MCF 10A (cell line): ENCODE measurements around the gene SMIM11. TPM values are rescaled to one million over a fixed set of nuclear protein-coding genes. Genes with fewer than 3 reads are reported as not detected.

ENCODE experiments used
- BruUV-seq: library from RNA; stranded (reverse); fragments of 400-500 nt; replicated peaks from 2 replicates; lab custom pipeline; 2021; lab: Mats Ljungman, UMichigan
- CTCF ChIA-PET: fragments of 300-600 bp; sonication (Branson Sonifier 250); formaldehyde crosslinking; extraction: SDS; loops from one replicate; lab custom pipeline; 2021; ENCODE audit warnings: antibody characterized with exemption, inconsistent platforms; lab: Yijun Ruan, JAX
- POLR2A ChIA-PET: fragments of 300-600, 350-650 bp; sonication (Branson Sonifier 250); formaldehyde crosslinking; extraction: SDS; loops from one replicate; lab custom pipeline; 2020; ENCODE audit warnings: antibody characterized with exemption, inconsistent platforms; lab: Yijun Ruan, JAX
- DNase-seq: peaks from one replicate; pipeline ENCODE4 v3.0.0-alpha.2; 2018; ENCODE audit not compliant: unreplicated experiment
- H3K27ac Mint-ChIP-seq: one replicate; pipeline ENCODE4 v1.8.0; 2022; ENCODE audit warnings: mild to moderate bottlenecking, low read depth, mixed read lengths; ENCODE audit not compliant: unreplicated experiment
- H3K27me3 Mint-ChIP-seq: one replicate; pipeline ENCODE4 v1.8.0; 2022; ENCODE audit warnings: mixed read lengths; ENCODE audit not compliant: insufficient read depth, unreplicated experiment
- H3K36me3 Mint-ChIP-seq: one replicate; pipeline ENCODE4 v1.8.0; 2022; ENCODE audit warnings: mild to moderate bottlenecking, moderate library complexity, mixed read lengths; ENCODE audit not compliant: insufficient read depth, unreplicated experiment
- H3K4me1 Mint-ChIP-seq: one replicate; pipeline ENCODE4 v1.8.0; 2022; ENCODE audit warnings: mixed read lengths; ENCODE audit not compliant: insufficient read depth, unreplicated experiment
- H3K4me3 Mint-ChIP-seq: one replicate; pipeline ENCODE4 v1.8.0; 2022; ENCODE audit warnings: mild to moderate bottlenecking, moderate library complexity, mixed read lengths; ENCODE audit not compliant: unreplicated experiment
- H3K9me3 Mint-ChIP-seq: one replicate; pipeline ENCODE4 v1.8.0; 2022; ENCODE audit warnings: mixed read lengths; ENCODE audit not compliant: unreplicated experiment
- intact Hi-C: fragments of 100-400 bp; cut with micrococcal nuclease; formaldehyde crosslinking; loops from 2 replicates; pipeline ENCODE4 v1.14.1; 2022
- total RNA-seq: library from RNA; stranded (reverse); gene quantifications from 2 replicates; pipeline ENCODE4 v1.2.3, GENCODE V29; 2022
- TF ChIP-seq, protein P1 (sequence below): fragments of 200-600 bp; IDR thresholded peaks from one replicate; pipeline ENCODE4 v1.8.0; 2022; ENCODE audit warnings: antibody characterized with exemption, mild to moderate bottlenecking; ENCODE audit not compliant: unreplicated experiment

The SMIM11 gene
- total RNA-seq, 1 experiment from 2014 or later = 6.8 TPM

DNA sequence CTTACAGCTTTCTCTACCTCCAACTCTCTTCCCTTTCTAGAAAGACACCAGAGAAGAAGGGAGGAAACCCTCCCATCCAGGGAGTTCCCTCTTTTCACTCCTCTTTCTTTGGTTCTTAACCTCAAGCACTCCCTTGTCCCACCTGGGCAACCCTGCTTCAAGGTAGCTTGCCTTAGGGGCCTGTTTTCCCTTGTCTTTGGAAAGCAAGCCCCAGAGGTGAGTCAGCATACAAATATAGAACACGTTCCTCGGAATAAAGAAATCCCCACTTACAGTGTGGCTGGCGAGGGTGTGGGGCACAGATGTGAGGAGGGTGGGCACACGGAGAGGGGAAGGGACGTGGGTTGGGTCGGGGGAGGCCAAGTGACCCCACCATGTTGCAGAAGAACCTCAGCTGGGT is 37.6 kb upstream of the SMIM11 start:
- intact Hi-C loops = no loop called here
- Mint-ChIP-seq H3K27ac (no peak overlapping the region), H3K4me3 (no peak overlapping the region), H3K4me1 (no peaks in the 10 kb centered on the region), H3K9me3 (no peaks in the 10 kb centered on the region), H3K27me3 (no peaks in the 10 kb centered on the region), H3K36me3 (no peaks in the 10 kb centered on the region)
- no TSS peak for BruUV-seq
- DNase-seq = no peak
- POLR2A ChIA-PET = no interaction called here
- CTCF ChIA-PET = interaction anchor here (0.8 to 2.1 kb wide), 2 partner anchors 11 to 25 kb away, joined by 3 to 4 read pairs; no protein-coding TSS in a partner anchor
- TF ChIP-seq, protein P1, sequence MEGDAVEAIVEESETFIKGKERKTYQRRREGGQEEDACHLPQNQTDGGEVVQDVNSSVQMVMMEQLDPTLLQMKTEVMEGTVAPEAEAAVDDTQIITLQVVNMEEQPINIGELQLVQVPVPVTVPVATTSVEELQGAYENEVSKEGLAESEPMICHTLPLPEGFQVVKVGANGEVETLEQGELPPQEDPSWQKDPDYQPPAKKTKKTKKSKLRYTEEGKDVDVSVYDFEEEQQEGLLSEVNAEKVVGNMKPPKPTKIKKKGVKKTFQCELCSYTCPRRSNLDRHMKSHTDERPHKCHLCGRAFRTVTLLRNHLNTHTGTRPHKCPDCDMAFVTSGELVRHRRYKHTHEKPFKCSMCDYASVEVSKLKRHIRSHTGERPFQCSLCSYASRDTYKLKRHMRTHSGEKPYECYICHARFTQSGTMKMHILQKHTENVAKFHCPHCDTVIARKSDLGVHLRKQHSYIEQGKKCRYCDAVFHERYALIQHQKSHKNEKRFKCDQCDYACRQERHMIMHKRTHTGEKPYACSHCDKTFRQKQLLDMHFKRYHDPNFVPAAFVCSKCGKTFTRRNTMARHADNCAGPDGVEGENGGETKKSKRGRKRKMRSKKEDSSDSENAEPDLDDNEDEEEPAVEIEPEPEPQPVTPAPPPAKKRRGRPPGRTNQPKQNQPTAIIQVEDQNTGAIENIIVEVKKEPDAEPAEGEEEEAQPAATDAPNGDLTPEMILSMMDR = no peak

DNA sequence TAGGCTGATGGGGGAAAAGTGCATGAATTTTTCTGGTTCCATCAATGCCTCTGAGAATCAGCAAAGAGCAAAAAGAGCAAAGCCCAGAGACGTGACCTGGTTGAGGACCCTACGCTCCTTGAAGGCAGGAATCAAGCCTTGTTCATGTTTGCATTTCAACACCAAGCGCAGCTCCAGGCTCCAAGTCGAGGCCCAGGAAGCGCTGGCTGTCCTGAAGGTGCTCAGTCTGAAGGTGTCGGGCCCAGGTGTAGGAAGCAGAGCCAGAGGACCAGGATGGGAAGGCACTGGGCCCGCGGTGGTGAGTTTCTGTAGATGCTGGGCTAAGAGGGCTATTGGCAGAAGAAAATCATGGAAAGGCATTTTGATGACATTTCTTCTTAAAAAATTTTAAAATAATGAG is 37.1 kb upstream of the SMIM11 start:
- no TSS peak for BruUV-seq
- H3K27ac Mint-ChIP-seq = no peak overlapping the region
- TF ChIP-seq, protein P1 = no peak
- DNase-seq = no peak
- H3K36me3 Mint-ChIP-seq = no peaks in the 10 kb centered on the region
- intact Hi-C loops = no loop called here
- ChIA-PET POLR2A (no interaction called here), CTCF (interaction anchor here (2.1 kb wide), 1 partner anchor 10 kb away, joined by 4 read pairs; no protein-coding TSS in a partner anchor)
- no peak overlapping the region for H3K4me3 Mint-ChIP-seq
- H3K9me3 Mint-ChIP-seq = no peaks in the 10 kb centered on the region
- H3K4me1 Mint-ChIP-seq = no peaks in the 10 kb centered on the region
- H3K27me3 Mint-ChIP-seq = no peaks in the 10 kb centered on the region

DNA sequence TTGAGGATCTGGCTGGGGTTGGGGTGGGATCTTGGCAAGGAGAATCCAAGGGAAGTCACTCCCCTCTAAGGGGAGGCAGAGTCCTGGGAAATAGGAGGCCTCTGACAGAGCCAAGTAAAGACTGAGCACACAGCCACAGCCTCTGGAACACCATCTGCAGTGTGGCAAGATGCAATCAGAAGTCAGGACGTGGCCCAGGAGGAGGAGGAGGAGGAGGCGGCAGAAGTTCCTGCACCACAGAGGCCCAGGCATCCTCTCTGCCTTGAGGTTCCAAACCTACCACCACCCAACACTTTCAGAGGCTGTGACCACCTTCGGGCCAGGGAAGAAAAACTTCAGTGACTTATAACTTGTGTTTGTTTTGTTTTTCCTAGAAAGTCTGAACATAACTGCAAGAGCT is 35.2 kb upstream of the SMIM11 start:
- TF ChIP-seq, protein P1 = no peak
- Mint-ChIP-seq H3K36me3 (no peaks in the 10 kb centered on the region), H3K27ac (no peak overlapping the region), H3K9me3 (no peaks in the 10 kb centered on the region), H3K27me3 (no peaks in the 10 kb centered on the region), H3K4me3 (no peak overlapping the region), H3K4me1 (no peaks in the 10 kb centered on the region)
- DNase-seq = no peak
- BruUV-seq = no TSS peak
- intact Hi-C loops = no loop called here
- POLR2A ChIA-PET = no interaction called here
- CTCF ChIA-PET = no interaction called here

DNA sequence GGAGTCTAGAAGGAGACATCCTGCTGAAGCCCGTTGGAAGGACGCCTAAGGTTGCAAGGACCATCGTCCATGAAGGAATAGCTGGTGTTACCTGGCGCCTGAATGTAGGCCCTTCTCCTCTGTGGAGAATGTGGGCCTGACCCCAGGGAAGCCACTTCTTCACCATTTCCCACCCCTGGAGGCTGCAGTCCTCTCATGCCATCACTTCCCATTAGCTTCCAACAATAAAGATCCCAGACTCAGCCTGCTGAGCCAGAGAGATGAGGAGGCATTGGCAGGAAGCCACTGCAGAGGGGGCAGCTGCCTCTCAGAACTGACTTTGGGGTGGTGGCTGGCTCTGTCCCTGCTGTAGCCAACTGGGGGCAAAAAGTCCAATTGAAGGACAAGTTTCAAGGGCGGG is 32.8 kb upstream of the SMIM11 start:
- no peak overlapping the region for H3K4me3 Mint-ChIP-seq
- no peak for DNase-seq
- ChIA-PET CTCF (interaction anchor here (1.4 kb wide), 1 partner anchor 9 kb away, joined by 9 read pairs; no protein-coding TSS in a partner anchor), POLR2A (interaction anchor here (0.6 kb wide), 1 partner anchor 581 kb away, joined by 3 read pairs; no protein-coding TSS in a partner anchor)
- H3K9me3 Mint-ChIP-seq = no peaks in the 10 kb centered on the region
- intact Hi-C loops = no loop called here
- TF ChIP-seq, protein P1 = no peak
- no TSS peak for BruUV-seq
- H3K4me1 Mint-ChIP-seq = no peaks in the 10 kb centered on the region
- H3K36me3 Mint-ChIP-seq = no peaks in the 10 kb centered on the region
- H3K27ac Mint-ChIP-seq = no peak overlapping the region
- no peaks in the 10 kb centered on the region for H3K27me3 Mint-ChIP-seq
